OCI-LY7 (cell line): ENCODE measurements around the gene SMPD4.

ENCODE experiments used
- EZH2phosphoT487 ChIP-seq: fragments of 200-600 bp; sonication (generic); IDR thresholded peaks from 2 replicates; pipeline ENCODE4 v1.6.1; 2018; ENCODE audit warnings: low read depth, borderline replicate concordance, mild to moderate bottlenecking, mixed run types, antibody characterized with exemption, low read length, moderate library complexity, mixed read lengths
- TF ChIP-seq, protein P1 (sequence below): fragments of 200-600 bp; sonication (generic); conservative IDR thresholded peaks from 2 replicates; pipeline ENCODE4 v1.5.1; 2014; ENCODE audit warnings: mild to moderate bottlenecking, antibody characterized with exemption, low read length, moderate library complexity, mixed read lengths

DNA sequence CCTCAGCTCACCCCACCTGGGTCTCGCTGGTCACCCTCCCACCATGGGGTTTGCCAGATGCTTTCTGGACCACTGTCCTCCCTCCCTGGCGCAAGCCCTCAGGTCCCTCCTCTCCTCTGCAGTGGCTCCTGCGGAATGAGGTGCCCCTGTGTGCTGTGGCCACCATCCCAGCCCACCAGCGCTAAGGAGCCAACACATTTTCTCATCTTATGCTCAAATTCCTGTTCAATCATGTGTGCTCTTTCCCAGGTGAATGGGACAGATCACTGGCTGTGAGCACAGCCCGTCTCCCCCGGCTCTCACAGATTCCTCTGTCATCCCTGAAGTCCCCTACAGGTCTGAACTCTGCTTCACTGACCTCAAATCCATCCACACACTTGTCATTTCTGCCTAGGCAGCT, 21.3 kb downstream of the SMPD4 start:
- TF ChIP-seq, protein P1, sequence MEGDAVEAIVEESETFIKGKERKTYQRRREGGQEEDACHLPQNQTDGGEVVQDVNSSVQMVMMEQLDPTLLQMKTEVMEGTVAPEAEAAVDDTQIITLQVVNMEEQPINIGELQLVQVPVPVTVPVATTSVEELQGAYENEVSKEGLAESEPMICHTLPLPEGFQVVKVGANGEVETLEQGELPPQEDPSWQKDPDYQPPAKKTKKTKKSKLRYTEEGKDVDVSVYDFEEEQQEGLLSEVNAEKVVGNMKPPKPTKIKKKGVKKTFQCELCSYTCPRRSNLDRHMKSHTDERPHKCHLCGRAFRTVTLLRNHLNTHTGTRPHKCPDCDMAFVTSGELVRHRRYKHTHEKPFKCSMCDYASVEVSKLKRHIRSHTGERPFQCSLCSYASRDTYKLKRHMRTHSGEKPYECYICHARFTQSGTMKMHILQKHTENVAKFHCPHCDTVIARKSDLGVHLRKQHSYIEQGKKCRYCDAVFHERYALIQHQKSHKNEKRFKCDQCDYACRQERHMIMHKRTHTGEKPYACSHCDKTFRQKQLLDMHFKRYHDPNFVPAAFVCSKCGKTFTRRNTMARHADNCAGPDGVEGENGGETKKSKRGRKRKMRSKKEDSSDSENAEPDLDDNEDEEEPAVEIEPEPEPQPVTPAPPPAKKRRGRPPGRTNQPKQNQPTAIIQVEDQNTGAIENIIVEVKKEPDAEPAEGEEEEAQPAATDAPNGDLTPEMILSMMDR: no peak
- no peak for TF ChIP-seq EZH2phosphoT487
